HG03039 (cell line): ENCODE results near the gene SLC38A6.
"Not testable (repeated sequence)": the region's sequence is repeated elsewhere in the genome, so short reads cannot be mapped to it uniquely, and the experiment has no call there.

ENCODE experiments used
- ATAC-seq: cut with Tn5 transposase; IDR thresholded peaks from one replicate; pipeline ENCODE4 v1.9.1; 2021; ENCODE audit warnings: mild to moderate bottlenecking, moderate library complexity; ENCODE audit not compliant: unreplicated experiment

The SLC38A6 gene

DNA sequence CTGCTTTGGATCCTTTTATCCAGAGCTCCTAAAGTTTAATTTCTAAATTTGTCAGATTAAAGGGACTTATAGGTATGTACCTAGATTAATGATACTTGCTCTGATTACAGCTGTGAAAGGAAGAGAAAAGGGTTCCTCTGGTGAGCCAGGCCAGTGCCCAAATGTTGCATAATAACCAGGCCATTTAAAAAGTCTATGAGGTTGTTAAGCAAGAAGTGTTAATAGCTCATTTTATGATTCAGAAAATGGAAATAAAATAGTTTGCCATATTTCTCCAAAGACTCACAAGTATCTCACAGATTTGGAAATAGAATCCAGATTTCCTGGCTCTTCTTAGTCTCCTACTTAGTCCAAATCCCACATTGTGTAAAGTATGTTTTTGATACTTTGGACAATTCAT lies 67.6 kb downstream of the SLC38A6 start:
- no peak for ATAC-seq

DNA sequence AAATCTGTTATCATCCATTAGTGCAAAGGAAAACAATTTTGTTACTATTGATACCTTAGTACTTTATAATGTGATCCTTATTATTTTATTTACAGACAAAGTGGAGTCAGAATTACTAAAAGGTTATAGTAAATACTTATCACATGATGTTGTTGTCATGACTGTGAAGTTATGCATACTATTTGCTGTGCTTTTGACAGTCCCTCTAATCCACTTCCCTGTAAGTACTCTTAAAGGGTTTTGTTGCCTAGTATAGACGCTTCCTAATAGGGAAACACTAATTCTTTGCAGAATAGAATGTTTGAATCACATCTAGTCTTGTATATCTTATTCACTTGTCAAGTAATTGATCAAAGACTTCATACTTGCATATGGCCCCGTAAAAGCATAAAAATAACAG lies 69.4 kb downstream of the SLC38A6 start:
- no peak for ATAC-seq

DNA sequence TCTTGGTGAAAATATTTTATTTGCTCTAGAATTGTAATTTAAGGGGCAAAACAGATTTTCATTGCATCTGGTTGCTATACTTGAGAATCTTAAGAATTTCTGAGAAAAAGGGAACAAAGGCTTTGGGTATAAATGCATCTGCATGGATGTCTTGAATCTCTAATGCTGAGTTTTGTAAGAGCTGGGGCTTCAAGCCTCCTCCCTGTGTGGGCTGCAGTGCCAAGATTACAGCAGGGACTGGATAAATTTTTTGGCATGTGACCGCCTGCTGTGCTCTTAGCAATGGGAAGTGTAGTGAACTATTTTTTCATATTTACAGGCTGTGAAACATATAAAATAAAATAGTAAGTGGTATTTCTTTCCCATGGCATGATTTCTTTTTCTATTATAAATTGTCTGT lies 70.0 kb downstream of the SLC38A6 start:
- no peak for ATAC-seq

DNA sequence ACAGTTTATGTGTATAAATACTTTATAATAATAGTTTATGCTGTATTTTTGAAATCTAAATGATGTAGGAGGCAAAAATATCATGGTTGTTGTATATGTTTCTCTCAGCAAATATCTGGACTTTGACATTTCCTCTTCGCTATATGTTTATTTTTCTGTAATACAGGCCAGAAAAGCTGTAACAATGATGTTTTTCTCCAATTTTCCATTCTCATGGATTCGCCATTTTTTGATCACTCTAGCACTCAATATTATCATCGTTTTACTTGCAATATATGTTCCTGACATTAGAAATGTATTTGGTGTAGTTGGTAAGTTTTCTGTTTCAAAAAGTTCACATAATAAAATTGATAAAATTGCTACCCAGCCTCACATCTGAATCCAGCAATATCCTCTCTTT lies 70.6 kb downstream of the SLC38A6 start:
- no peak for ATAC-seq

DNA sequence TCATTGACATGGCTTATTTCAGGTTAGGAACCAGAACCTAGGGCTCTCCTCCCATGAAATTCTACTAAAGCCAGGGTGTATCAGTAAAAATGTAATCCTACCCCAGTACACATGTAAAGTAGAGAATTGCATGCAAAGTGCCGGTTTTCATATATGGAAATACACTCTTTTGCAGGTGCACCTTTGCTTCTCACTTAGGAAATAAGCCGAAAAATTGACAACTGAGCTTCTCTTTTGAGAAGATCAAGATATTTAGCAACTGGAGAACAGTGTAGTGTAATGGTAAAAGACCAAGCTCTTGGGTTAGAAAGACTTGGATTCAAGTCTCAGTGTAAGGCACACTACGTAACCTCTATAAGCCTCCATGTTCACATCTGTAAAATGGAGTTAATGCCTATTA lies 82.4 kb downstream of the SLC38A6 start:
- ATAC-seq, result no peak

DNA sequence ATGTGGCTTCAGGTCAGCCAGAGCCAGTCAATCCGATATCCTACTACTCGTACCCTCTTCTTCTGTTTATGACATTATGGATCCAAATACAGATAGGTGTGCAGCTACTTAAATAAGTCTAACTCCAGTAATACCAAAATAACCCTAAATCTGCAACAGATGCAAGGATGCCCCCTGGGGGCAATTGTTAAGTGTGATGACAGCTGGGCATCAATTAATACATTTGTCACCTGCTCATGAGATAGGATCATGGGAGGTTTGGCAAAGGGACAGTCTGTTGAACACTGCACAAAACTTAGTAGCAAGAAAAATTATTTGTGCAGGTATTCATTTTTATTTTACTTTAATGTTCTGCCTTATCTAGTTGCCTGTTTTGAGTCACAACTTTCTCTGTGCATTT lies 83.2 kb downstream of the SLC38A6 start:
- no peak for ATAC-seq

DNA sequence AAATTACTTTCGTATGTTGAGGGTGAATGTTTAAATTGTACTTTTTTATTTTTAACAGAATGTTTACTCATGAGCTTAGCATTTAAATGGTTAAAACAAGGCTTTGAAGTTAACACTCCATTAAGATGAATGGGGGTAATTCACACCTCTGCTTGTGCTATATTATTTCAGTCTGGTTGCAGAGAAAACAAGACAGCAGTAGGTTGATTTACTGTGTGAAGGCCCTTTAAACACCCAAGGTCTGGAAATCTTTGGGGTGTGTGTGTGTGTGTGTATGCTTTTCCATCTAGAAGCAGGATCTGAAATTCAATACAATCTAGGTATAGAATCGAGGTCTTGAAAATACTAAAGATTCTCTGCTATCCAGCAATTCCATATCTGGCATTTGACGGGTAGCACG lies 83.8 kb downstream of the SLC38A6 start:
- no peak for ATAC-seq

DNA sequence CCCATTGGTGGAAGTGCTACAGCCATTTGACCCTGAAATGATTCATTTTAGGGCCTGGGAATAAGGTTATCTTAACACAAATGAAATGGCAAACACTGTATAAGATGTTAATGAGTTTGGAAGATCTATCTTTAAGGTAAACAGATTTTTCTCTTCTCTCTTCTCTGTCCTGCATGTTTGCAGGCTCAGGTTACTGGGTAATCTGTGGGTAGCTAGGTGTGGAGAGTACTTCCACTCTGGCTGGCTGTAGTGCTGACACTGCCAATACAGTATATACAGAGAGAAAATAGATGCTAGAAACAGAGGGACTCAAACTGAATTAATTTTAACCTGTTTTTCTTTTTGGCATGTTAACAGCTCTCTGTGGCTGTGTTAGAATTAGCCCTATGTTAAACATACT lies 84.6 kb downstream of the SLC38A6 start:
- ATAC-seq, result no peak

DNA sequence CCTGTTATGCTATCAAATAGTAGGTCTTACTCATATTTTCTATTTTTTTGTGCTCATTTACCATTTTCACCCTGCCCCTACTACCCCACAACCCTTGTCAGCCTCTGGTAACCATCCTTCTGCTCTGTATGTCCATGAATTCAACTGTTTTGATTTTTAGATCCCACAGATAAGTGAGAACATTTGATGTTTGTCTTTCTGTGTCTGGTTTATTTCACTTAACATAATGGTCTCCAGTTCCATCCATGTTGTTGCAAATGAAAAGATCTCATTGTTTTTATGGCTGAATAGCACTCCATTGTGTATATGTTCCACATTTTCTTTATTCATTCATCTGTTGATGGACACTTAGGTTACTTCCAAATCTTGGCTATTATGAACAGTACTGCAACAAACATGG lies 91.4 kb downstream of the SLC38A6 start:
- ATAC-seq, result not testable (repeated sequence)

DNA sequence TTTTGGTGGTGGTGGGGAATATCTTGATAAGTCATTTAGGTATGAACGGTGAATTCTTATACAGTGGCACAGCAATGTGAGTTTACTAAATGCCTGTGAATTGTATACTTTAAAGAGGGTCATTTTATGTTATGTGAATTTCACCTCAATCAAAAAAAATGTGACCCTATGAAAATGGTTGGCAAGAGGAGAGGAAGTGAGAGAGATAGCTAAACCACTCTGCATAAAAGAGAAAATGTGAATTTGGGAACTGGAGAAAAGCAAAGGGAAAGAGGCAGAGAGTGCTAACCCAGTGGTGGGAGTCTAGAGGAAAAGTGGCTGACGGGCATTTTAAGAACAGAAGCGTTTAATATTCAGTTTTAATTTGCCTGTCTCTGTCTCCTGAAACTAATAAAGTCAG lies 93.8 kb downstream of the SLC38A6 start:
- no peak for ATAC-seq

DNA sequence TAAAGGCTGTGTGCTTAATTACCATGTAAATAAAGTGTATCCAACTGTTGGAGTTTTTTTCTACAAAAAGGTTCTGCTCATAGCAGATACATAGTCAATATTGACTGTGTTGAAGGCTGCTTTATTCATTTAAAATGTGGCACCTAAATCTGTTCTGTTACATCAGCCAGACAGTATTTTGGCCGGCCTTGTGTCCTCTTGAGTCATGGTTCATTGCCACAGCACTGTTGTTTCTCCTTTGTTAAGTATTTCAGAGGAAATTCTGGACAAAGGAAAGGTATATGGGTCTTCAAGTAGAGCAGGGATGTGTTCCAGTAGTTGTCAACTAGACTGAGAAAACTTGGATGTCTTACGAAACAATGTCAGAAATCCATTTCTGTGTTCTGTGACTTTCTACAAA lies 95.5 kb downstream of the SLC38A6 start:
- ATAC-seq, result no peak

DNA sequence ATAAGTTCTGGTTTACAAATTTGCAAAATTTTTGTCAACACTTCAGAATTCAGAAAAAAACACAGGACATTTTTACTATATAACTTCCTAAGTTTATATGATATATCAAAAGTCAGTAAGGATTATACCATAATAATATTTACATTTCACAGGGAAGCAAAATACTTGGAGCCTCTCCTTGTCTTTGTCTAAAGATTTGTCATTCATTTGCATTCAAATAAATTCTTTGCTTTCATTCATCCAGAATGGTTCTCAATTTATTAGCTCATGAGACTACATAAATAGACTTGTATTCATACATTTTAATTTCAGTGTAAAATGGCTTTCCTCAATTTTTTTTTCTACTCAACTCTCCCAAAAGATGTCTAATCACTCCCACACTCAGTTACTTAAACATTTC lies 96.4 kb downstream of the SLC38A6 start:
- ATAC-seq, result no peak

DNA sequence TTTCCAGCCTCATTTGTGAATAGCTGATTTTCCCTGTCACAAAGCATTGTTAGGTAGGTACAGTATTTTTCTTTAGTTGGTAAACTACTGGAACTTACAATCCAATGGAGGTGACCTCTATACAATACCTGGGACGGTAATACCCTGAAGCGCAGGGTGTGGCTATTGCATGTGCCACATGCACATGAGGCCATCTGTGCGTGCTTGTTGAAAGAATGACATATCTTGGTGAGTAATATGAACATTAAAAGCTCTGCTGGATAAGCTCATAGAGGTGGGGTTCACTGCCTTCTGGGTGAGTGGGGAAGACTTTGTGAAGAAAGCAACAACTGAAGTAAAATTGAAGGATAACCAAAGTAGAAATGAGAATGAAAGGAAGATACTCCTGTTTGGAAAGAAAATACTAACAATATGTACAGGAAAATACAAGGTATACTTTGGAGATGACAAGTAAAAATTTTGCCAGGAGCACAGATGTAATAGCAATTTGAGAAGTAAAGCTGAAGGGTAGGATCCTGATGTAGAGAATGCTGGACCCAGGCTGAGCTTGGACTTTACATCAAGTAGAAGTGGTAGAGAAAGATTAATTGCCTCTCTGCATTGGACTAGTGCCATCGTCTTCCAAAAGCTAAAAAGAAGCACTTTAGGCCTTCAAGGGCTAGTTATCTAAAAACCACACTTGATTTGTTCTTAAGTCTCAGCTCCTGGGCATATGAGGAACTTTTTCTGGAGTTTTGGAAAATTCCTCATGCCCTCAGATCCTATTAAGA lies 97.1 kb downstream of the SLC38A6 start:
- ATAC-seq, result no peak

DNA sequence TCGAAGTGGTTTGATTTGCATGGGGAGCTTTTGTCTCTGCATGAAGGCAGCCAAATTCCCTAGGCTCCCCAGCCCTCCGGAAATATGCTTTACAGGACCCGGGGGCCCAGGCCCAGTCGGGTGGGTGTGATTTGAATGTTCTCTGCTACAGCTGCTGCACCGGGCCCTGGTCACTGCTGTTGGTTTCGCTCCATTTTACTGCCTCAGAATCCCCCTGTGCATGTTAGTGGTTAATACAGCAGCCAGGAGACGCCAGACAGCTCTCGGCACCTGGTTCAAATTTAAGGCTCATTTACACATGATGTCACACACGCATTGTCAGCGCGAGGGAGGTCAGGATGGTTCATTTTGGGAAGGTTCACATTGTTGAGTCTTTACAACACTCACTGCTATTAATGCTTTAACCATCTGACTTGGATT lies 99.6 kb downstream of the SLC38A6 start:
- peak; percentile 90 for ATAC-seq

DNA sequence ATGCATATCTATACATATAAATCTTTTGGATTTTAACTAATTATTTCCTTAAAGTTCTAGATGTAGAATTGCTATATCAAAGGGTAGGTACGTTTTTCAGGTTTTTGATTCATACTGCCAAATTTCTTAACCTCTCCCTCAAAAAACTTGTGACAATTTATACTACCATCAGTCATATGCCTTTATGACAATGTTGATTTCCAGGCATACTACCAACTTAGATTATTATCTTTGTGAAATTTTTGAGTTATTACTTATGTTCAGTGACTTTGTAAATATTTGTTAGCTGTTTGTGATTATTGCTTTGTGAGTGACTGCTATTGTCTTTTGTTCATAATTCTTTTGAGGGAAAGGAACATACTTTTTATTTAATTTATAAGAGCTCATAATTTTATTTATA lies 107.0 kb downstream of the SLC38A6 start:
- no peak for ATAC-seq

DNA sequence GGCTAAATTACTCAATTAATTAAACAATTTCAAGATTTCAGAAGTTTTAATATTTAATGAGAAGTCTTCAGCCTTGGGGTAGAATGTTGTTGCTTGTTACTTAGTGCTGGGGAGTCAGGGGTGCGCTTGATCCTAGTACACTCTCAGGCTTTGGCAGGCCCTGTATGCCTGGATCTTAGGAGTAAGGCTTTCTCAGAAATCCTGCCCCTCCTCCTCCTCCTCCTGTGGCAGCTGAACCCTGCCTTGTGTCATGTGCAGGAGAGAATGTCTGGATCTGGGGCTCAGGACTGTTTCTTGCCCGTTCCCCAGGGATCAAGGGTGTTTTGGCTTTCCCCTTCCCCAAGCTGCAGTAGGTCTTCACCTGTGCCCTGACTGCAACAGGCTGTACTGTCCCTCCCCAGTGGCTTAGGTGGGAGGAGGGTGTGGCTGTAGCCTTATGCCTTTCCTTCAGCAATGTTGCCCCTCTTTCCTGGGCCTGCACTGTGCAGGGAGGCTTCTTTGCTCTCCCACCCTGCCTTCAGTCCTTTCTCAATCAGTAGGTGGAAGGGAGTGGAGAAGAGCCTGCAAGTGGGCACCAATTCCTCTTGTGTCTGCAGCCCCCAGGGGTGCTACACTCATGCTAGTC lies 108.2 kb downstream of the SLC38A6 start:
- no peak for ATAC-seq

DNA sequence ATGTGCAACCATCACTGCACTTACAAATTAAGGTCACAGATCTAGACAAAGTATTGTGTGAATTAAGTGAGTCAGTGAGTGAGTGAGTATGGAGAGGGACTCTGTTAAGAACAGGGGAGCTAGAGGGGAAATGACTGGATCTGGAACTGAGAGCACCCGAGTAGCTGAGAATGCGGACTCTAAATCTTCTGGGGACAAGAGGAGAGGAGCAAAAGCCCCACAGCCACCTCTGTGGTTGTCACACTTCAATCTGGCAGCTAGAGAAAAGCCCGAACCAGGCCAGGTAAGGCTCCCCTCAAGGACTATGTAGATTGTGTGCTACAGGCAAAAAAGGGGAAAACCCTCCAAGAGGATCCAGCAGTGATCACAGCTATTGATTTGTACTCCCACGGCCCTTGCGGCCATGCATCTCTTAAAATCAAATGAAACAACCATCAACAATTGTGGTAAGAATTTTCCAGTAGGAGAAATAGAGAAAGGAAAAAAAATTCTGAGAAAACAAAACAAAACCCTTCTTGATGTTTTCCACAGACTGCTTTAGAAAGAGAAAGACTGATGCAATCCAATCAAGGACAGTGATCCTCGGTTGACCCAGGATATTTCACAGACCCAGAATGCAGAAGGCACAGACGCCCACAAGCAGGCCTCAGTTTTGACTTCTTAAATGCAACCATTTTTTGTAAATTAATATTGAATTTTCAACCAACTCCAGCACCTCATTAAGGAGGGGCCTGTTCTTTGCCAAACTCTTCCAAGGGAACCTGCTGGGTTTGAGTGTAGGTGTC lies 109.6 kb downstream of the SLC38A6 start:
- ATAC-seq, result peak; percentile 88

DNA sequence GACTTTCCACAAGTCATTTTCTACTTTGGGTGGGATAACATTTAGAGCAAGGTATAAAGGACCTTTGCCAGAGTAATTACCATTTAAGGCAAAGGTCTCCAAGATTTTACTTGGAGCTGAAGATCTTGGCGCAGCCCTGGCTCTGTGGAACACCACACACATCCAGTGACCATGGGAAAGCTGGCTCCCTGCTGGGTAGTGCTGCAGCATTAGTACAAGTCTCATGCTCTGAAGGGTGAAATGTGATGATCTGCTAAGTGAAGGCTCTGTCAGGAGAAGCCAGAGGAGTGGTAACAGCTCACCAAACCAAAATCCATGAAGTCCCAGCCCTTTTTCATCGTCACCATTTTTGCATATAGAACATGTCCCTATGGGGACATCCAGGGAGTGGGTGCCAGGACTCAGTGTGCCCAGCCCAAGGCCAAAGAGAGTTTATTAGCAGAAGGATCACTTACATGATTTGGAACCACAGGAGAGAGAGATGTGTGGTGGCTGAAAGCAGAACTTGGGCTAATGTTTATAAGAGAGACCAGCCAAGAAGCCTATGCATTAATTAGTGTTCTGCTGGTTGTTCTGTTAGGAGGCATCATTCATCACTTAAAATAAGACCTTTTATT lies 110.7 kb downstream of the SLC38A6 start:
- ATAC-seq, result no peak

DNA sequence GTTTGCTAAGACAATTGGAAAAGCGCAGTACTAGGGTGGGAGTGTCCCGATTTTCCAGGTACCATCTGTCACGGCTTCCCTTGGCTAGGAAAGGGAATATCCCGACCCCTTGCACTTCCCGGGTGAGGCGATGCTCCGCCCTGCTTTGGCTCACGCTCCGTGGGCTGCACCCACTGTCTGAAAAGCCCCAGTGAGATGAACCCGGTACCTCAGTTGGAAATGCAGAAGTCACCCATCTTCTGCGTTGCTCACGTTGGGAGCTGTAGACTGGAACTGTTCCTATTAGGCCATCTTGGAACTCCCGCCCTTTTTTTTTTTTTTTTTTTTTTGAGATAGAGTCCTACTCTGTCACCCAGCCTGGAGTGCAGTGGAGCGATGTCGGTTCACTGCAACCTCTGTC lies 117.1 kb downstream of the SLC38A6 start:
- ATAC-seq, result not testable (repeated sequence)

DNA sequence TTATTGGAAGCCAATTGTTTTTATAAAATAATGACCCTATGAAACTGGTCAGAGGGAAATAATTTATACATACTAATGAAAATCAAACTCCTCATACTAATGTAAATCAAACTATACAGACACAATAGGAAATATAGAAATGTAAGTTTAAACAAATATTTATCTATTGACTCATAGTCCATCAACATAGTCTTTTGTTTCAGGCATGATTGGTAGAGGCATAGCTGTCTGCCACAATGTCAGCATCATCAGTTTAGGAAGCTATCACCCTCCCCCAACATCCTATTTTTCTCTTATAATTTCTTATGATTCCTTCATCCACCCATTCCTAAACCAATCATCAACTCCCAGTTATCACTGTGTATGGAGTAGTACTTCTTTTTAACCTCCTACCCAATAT lies 117.7 kb downstream of the SLC38A6 start:
- no peak for ATAC-seq

DNA sequence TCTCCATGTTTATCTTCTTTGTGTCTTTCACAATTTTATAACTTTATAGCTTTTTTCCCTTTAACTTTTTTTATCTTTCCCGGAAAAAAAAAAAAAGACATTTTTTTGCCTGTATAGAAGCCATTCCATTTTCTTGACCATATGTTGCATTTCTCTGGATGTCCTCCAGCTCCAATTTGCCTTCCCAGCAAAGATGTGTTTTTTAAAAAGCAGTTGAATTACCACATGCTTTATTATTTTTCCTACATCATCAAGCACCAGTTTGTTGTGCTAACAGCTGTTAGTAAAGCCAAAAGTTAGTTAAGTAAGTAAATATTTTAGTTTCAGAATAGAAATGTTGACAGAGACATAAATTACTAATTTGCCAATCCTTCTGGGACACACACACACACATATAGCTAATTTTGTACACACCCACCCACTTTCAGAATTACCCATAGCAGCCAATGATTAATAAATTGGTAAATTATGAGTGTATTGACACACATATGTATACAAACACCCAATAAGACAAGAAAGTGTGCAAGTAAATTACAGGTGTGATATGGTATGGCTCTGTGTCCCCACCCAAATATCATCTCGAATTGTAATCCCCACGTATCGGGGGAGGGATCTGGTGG lies 118.3 kb downstream of the SLC38A6 start:
- ATAC-seq, result no peak
